CD4-positive, alpha-beta T cell treated with Interleukin-12 subunit alpha and Interleukin-12 subunit beta, for 1 hour (primary cell): Measurements from ENCODE around the gene AQP5.

Experiments
- DNase-seq: peaks from one replicate; pipeline ENCODE4 v3.0.0-alpha.2; 2020

AQP5 gene

DNA sequence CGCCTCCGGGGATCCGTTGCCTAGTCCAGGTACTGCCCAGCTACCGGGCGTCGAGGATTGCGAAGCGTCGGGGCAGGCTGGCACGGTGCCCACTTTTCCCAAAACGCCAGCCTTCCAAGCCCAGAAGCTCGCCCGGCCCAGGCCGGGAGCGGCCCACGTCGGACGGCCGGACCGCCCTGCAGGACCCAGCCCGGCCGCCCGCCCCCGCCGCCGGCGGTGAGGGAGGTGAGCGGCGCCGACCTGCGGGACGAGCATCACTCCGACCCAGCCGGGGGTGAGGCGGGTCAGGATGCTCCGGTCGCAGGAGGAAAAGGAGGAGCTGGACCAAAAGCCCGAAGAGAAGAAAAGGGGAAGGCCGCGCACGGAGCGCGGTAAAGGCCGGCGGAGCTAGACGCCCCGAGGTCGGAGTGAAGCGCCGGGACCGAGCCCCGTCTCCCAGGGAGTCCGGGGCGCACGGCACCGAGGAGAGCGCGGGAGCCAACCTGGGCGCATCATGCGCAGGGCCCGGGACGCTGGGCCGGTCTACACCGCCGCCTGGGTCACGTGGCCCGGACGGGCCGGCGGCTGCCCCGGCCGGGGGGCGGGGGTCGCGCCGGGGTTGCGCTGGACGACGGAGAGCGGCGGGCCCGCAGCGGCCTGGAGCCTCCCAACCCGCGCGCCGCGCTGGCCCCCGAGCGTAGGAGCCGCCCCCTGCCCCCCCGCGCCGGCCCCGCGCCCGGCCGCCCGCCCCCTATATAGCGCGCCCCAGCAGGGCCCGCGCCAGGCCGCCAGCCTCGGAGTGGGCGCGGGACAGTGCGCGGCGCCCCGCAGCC is at the start of gene AQP5:
AQP5 (plus strand) TSS at position 762 of the 812 bp plus-strand sequence. CDS start 146 bp downstream, outside the sequence.
- no peak for DNase-seq

DNA sequence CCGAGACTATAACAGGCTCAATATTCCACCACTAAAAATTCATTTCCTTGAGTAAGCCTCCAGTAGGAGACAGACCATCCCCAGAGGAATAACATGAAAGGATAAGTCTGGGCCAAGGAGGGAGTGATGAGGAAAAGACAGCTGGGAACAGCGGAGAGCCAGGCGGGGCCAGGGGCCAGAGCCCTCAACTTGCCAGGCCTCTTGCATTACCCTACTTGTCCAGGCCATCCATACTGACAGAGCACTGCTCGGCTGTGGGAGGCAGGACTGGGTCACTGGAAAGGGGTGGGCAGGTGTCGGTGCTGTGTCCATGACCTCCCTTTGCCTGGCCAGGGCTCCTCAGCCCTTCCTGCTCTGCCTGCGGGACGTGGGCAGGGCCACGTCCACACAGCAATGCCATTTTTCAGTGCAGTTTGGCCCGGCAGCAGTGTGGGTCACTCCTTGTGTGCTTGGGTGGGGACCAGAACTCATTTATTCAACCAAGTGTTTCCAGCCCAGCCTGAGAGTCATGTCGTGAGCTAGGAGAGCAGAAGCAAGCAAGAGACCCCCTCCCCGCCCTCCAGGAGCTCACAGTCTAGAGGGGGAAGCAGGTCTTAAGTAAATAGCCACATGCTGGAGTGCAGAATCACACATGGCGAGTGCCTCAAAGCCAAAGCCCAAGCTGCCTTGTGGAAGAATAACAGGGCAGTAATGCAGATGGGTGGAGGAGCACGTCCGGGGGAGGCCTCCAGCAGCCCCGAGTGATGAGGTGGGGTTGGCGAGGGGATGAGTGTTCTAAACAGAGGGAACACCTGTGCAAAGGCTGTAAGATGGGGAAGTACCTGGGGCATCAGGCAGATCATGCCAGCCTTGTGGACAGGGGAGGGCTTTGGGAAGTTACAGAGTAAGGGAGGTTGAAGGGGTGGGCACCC is 49.1 kb upstream of the AQP5 start:
- no peak for DNase-seq

DNA sequence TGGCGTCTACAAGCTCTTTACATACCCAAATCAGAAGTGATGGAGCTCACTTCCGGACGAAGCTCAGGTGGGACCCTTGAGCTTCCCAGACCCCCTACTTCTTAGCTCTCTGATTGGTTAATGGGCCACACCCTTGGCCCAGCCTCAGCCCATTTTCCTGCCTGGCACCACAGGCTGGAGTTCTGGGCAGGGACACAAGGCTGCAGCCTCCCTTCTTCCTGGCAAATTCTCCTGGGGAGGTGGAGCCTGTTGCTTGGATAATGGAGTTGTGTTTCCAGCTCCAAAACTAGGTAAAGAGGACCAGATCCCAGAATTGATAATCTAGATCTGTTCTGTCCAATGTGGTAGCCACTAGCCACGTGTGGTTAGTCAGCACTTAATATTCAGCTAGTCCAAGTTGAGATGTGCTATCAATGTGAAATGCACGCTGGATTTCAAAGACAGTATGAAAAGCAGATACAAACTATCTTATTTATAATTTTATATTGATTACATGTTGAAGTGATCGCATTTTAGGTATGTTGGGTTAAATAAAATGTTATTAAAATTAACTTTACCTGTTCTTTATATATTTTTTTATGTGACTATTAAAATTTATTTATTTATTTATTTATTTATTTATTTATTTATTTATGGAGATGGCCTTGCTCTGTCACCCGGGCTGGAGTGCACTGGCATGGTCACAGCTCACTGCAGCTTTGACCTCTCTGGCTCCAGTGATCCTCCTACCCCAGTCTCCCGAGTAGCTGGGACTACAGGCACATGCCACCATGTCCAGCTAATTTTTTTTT is 45.3 kb upstream of the AQP5 start:
- DNase-seq, result no peak

DNA sequence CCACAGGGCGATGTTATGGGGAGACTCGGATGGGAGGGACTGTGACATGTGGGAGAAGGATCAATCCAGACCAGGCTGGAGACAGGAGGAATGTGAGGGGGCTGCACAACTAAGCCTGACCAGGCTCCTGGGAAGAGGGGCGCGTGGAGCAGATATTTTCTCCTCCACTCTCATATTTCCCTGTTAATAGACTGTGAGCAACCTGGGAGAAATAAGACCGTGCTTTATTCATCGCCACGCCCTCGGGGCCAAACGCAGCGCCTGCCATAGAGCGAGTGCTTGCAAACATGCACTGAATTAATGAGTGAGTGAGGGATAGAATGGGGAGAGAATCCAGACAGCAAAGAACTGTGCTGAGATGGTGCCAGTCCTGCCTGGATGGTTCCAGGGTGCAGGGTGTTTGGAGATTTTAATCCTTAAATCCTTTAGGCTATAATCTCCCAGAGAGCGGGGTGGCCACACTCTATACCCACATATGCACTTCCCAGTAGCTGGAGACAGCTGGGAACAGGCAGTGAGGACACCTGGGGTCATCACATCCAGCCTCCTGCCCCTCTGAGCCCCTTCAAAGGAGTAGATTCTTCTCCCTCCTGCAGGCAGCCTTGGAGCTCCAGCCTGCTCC is 44.4 kb upstream of the AQP5 start:
- no peak for DNase-seq

DNA sequence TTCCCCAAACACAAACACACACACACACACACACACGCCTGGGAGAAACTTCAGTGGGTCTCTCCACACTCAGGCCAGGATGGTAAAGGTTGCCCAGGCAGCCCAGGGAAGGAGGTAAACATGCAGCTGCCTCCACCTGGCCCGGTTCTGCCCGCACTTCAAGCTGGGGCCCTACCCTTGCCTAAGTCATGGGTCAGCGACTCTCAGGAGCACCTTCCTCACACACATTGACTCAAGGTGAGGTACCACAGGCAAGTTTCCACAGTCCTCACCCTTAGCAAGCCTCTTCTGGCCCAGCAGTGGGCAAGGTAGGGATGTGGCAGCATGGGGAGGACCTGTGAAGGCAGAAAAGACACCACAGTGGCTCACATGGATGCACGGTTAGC is 43.9 kb upstream of the AQP5 start:
- no peak for DNase-seq

DNA sequence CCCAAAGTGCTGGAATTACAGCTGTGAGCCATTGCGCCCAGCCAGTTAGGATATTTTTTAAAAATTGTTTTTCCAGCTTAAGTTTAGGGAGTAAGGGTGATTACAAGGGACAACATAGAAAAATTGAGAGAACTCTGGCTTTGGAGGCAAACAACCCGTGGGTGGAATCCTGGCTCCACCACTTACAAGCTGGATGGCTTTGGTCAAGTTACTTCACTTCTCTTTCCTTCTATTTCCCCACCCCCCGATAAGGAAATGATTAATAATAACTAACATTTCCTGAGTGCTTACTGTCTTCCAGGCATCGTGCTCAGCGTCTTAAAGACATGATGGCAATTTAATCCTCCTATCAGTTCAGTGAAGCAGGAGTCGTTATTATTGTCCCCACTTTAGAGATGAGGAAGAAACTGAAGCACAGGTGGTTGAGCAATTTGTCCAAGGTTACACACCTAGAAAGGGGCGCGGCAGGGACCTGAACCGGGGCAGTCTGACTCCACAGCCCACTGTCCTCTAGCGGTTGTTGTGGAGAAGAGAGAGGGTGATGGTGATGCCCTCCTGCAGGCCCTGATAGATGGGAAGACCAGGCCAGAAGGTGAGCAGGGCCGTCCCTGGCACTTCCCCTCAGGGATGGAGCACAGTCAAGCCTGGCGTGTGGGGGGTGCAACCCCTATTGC is 41.3 kb upstream of the AQP5 start:
- no peak for DNase-seq

DNA sequence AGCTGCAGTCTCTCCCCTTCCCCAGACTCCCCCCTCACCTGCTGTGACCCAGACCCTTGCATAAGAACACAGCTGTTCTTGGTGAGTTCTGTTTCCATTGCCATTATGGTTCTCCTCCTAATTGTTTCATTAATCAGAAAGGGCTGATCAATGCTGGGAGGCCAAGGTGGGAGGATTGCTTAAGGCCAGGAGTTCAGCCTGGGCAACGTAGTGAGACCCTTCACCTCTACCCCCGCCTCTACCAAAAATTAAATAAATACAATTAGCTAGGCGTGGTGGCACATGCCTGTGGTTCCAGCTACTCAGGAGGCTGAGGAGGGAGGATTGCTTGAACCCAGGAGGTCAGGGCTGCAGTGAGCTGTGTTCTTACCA is 40.8 kb upstream of the AQP5 start:
- DNase-seq, result no peak

DNA sequence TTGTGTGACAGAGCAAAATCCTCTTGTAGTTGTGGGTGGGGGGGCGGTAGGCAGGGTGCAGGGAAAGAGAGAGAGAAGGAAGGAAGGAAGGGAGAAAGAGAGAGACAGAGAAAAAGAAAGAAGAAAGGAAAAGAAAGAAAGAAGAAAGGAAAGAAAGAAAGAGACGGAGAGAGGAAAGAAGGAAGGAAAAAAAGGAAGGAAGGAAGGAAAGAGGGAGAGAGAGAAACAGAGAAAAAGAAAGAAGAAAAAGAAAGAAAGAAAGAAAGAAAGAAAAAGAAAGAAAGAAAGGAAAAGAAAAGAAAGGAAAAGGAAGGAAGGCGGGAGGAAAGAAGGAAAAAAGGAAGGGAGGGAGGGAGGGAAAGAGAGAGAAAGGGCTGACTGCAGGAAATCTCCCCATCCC is 40.4 kb upstream of the AQP5 start:
- no peak for DNase-seq

DNA sequence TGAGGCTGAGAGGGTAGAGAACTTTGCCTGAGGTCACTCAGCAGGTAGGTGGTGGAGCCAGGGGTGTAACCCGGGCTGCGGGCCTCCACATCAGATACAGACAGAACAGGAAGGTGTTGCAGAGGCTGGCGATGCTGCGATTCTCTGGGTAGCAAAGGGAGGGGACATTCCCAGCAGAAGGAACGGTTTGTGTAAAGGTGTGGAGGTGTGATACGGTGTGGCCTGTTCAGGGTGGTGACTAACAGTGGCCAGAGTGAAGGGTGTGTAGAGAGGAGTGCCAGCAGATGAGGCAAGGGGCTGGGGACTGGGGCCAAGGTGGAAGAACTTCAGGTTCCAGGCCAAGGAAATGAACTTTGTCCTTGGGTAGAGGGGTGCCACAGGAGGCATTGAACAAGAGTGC is 39.7 kb upstream of the AQP5 start:
- DNase-seq, result no peak

DNA sequence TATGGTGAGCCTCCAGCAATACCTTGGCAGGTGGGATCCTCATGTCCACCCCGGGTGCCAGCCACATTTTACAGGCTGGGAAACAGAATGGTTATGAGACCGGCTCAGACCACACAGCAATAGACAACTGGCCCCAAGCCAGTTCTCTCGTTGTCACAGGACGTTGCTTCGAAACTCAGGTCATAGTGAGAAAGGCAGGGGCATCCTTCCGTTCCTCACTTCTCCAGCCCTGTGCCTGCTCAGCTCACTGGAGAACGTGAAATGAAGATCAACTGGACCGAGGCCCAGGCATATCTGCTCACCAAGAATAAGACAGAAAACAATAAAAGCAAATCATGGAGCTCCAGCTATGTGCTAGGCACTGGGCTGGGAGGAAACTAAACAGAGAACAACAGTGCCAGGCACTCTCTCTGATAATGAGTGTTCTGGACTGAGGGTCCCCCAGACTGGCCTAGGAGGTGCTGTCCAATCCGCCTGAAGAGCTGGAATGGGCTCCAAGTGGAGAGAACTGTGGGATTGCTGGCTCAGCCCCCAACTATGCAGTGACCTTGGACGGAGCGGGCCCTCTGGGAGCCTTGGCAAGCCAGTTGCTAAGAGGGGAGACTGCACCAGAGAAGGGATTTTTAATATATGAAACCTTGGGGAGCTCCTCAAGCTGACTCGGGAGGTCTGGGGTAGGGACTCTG is 39.2 kb upstream of the AQP5 start:
- no peak for DNase-seq

DNA sequence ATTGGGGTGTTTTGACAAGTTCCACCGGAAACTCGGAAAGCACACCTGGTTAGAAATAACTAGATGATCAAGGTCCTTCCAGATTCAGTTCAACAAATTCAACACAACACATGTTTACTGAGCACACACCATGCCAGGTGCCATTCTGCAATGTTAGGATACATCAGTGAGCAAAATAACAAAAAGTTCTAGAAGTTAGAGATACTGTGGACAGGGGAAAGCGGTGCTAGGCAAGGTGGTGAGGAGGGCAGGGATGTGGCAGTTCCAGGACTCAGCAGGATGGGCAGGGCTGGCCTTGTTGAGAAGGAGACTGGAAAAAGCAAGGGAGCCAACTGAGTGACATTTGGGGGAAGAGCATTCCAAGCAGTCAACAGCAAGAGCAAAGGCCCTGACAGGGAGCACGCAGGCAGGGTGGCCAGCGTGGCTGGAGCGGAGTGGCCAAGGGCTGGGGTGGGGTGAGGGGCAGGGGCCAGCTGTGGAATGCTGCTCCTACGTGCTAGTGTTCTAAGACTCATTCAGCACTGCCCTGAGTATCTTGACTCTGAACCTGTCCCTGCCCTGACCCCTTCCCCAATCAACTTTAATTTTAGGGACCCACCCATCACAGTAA is 38.5 kb upstream of the AQP5 start:
- no peak for DNase-seq

DNA sequence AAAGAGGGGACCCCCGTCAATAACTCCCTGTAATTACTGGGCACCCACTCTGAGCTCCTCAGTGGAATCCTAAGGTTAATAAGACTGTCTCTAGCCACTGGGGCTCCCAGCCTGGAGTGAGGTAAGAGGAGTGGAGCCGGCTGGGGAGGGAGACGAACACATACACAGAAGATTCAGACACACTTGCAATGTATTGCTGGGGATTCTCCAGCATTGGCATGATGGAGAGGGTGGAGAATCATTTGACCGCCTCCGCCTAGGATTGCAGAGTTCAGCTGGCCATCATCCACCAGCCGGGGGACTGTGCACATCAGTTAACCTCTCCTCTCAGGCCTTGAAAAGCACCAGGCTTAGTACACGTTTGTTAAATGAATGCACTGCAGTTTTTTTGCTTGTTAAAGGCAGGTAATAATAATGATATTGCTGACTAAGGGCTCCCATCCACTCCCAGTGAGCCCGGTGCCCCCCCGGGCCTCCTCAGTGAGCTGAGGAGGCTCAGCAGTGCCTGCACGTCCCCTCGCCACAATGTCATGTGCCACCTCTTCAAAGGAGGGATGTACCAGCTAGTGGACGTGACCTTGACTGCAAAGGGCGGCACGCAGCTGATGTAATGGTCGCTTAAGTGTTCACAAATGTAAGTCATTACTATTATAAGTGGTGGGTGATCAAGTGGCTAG is 37.7 kb upstream of the AQP5 start:
- DNase-seq, result no peak

DNA sequence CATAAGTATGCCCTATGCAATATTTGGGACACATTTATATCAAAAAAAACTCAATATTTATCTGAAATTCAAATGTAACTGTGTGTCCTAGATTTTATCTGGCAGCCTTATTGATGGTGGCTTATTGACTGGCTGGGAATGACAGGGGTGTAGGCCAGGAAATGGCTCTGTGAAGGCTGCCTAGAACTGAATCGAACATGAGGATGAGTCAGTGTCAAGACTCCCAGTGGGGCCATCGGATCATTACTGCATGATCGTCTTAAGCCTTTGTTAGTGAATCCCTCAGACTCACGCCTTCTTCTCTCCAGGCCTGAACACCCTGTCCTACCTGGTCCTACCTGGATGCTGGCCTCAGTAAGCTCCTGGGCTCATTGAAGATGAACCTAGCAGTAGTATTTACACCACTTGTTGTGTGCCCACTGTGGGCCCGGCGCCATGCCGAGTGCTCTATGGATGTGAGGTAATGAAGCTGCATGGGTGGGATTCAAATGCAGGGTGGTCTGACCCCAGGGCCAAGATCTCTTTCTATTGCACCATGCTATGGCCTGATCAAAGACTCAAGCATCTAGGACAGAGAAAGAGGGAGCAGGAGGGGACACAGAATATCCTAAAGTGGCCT is 36.9 kb upstream of the AQP5 start:
- DNase-seq, result no peak

DNA sequence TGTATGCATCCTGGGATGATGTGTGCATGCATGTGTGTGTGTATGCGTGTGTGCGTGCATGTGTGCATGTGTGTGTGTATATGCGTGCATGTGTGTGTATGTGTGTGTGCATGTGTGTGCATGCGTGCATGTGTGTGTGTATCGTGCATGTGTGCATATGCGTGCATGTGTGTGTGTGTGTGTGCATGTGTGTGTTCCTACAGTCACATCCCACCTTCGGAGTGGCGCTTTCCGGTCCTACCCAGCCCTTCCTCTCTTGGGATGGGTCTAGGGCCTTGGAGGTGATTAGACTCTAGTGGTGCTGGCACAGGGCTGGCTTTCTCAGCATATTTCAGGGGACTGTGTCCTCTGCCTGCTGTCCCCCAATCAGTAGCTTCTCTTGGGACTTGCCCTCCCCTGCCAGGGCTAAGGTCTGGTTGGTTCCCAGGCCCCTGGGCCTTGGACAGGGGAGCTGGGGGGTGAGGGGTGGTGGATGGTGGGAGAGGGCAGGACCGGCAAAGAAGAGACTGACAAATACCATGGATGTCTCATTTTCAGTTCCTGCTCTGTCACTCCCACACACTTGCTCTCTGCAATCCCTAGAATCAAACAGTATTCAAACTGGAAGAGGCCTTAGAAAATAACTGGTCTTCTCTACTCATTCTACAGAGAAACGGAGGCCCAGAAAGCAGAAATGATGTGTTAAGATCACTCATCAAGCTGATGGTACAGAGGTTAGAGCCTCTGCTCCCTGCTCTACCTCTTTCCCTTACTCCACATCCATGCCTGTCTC is 36.1 kb upstream of the AQP5 start:
- no peak for DNase-seq

DNA sequence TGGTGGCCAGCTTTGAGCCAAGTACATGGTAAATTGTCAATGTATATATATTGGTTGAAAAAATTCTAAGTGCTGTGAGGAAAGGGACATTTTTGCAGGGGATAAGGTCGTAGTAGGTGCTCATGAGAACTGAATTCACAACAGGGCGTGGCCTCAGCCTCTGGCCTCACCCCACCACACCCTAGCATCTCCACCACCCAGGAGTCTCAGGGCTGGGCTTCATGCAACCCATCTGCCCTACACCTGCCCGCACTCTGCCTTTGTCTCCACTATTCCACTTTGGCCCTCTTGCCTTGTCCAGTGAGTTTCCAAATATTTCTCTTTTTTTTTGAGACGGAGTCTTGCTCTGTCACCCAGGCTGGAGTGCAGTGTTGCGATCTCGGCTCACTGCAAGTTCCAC is 33.2 kb upstream of the AQP5 start:
- DNase-seq, result no peak

DNA sequence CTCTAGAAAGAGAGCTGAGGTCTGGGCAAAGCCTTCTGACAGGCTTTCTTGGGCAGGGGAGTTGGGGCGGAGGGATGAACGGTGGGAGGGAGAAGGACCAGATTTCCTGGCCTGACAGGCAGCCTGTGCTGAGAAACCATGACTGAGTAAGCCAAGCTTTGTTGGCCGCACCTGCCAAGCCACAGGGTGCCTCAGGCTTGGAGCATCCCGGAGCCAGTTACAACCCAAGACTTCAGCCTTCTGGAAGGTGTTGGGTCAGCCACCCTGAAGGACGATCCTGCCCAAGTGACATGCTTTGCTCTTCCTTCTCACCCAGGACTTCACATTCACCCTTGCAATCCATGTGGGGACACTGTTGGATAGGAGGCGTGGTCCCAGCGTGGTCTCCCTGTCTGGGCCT is 32.1 kb upstream of the AQP5 start:
- no peak for DNase-seq

DNA sequence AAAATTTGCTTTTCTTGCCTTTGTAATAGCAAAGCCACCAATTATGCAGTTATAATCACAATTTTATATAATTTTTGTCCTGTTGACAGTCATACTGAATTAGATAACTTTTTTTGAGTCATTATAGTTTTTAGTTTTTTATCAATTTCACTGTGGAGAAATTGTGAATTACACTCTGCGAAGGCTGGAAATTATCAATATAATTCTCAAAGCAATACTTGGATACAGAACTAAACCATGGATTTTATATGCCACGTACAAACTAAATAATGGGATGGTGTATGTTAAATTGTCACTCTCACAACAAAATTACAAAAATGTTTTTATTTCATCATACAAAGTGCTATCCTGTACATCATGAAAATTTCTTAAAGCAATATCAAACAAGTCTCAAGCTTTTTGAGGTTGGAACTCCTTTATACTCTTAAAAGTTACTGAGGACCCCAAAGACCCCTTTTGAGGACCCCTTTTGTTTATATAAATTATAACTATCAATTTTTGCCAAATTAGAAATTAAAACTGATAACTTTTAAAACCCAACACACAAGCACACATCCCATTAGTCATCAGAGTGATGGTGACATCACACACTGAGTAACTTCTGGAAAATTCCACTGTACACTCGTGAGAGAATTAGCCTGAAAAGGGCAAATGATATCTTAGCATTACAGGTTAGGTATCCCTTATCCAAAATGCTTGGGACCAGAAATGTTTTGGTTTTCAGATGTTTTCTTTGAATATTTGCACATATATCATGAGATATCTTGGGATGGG is 31.0 kb upstream of the AQP5 start:
- no peak for DNase-seq

DNA sequence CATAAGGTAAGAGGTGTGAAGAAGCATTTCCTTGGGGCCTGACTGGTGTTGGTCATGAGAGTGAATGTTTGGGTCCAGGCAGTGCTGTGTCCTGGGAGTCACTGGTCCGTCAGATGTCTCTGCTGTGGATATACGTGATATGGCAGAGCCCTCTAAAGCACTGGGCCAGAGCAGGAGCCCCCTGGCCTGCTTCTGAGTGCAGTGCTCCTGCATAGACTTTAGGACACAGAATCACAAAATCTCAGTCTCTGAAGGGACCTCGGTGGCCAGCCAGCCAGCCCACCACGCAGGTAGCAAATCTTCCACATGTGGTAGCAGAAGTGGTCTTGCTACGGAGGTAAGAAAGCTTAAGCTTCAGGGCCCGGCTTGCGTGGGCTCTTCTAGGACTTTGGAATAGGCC is 29.6 kb upstream of the AQP5 start:
- no peak for DNase-seq
